ENCODE measurements around the gene SMPDL3A. TPM values are rescaled to one million over a fixed set of nuclear protein-coding genes. Genes with fewer than 3 reads are reported as not detected.

The SMPDL3A gene
- total and polyA plus RNA-seq, 2 of the 13 experiments (the other 11 are each of a cell fraction or from before 2014, with no cell fraction given), result 7.8 to 17.3 TPM

GRCh38 chr6:122789182-122790027 lies at the start of gene SMPDL3A (continued):
- TF ChIP-seq MAZ (IDR thresholded peaks at IDR 0.05; ENCODE audit: borderline replicate concordance, low read depth, low read length) (peak; percentile 86; the same call in 1 of the 2 replicates), MAZ (CRISPR knock-in tag; IDR thresholded peaks at IDR 0.05; ENCODE audit: low read depth) (peak; percentile 97), PBX2 (CRISPR knock-in tag; IDR thresholded peaks at IDR 0.05) (no peak), PRDM4 (CRISPR knock-in tag; IDR thresholded peaks at IDR 0.05; ENCODE audit: borderline replicate concordance) (no peak), ZSCAN22 (CRISPR knock-in tag; IDR thresholded peaks at IDR 0.05) (no peak), STAG1 (CRISPR knock-in tag; IDR thresholded peaks at IDR 0.05) (peak; percentile 51), RXRA (CRISPR knock-in tag; IDR thresholded peaks at IDR 0.05) (peak; percentile 87), CERS6 (CRISPR knock-in tag; IDR thresholded peaks at IDR 0.05) (no peak), ZBTB10 (CRISPR knock-in tag; IDR thresholded peaks at IDR 0.05; ENCODE audit: borderline replicate concordance) (peak; percentile 80; the same call in 1 of the 2 replicates), HNF1B (CRISPR knock-in tag; IDR thresholded peaks at IDR 0.05) (peak; percentile 97), ZNF766 (CRISPR knock-in tag; IDR thresholded peaks at IDR 0.05; ENCODE audit: borderline replicate concordance) (peak; percentile 64), ZNF644 (CRISPR knock-in tag; IDR thresholded peaks at IDR 0.05; ENCODE audit: low read depth) (no peak), FOXJ3 (CRISPR knock-in tag; IDR thresholded peaks at IDR 0.05; ENCODE audit: borderline replicate concordance) (no peak; the same call in 1 of the 2 replicates), ZNF136 (CRISPR knock-in tag; IDR thresholded peaks at IDR 0.05; ENCODE audit: low read depth) (peak; percentile 97; the same call in 1 of the 2 replicates), GPBP1L1 (CRISPR knock-in tag; IDR thresholded peaks at IDR 0.05) (no peak), ZNF761 (CRISPR knock-in tag; conservative IDR thresholded peaks at IDR 0.05) (peak; percentile 96), ZNF33A (CRISPR knock-in tag; IDR thresholded peaks at IDR 0.05; ENCODE audit: borderline replicate concordance) (no peak; the same call in none of the 2 replicates)
